Mesenchymal stem cell (in vitro differentiated cells and primary cell): ENCODE results near the gene KXD1.

Experiments used
- DNase-seq: peaks from one replicate; pipeline ENCODE4 v3.0.0-alpha.2; 2013
- H2AFZ ChIP-seq: one replicate; pipeline ENCODE4 v1.6.1; 2013; ENCODE audit warnings: low read depth, mild to moderate bottlenecking, control low read depth, inconsistent platforms, low read length, moderate library complexity
- H2AK5ac ChIP-seq: 2 replicates; pipeline ENCODE4 v1.6.1; 2013; ENCODE audit warnings: low read length, moderate library complexity, mild to moderate bottlenecking, inconsistent platforms; ENCODE audit not compliant: severe bottlenecking
- H2BK120ac ChIP-seq: one replicate; pipeline ENCODE4 v1.6.1; 2013; ENCODE audit warnings: low read depth, mild to moderate bottlenecking, inconsistent platforms, low read length, moderate library complexity
- H2BK12ac ChIP-seq, 2 experiments: one replicate each; pipeline ENCODE4 v1.6.1; 2013; ENCODE audit warnings: inconsistent platforms in 2 of 2, low read length in 2 of 2, mild to moderate bottlenecking in 2 of 2, moderate library complexity in 2 of 2, control low read depth in 1 of 2
- H2BK15ac ChIP-seq: one replicate; pipeline ENCODE4 v1.6.1; 2013; ENCODE audit warnings: mild to moderate bottlenecking, low read depth, inconsistent platforms; ENCODE audit not compliant: poor library complexity, severe bottlenecking
- H2BK5ac ChIP-seq: 2 replicates; pipeline ENCODE4 v1.6.1; 2013; ENCODE audit warnings: low read depth, mild to moderate bottlenecking, low read length, control low read depth, inconsistent platforms; ENCODE audit not compliant: poor library complexity, severe bottlenecking
- H3K14ac ChIP-seq, 2 experiments: one replicate each; pipeline ENCODE4 v1.6.1; 2013; ENCODE audit warnings: inconsistent platforms in 2 of 2, low read length in 2 of 2, control low read depth in 1 of 2, mild to moderate bottlenecking in 1 of 2, moderate library complexity in 1 of 2
- H3K18ac ChIP-seq, 2 experiments: one replicate each; pipeline ENCODE4 v1.6.1; 2013; ENCODE audit warnings: inconsistent platforms in 2 of 2, low read length in 2 of 2, control low read depth in 1 of 2, low read depth in 1 of 2, mild to moderate bottlenecking in 1 of 2
- H3K23ac ChIP-seq, 2 experiments: one replicate each; pipeline ENCODE4 v1.6.1; 2013; ENCODE audit warnings: inconsistent platforms in 2 of 2, low read length in 2 of 2, mild to moderate bottlenecking in 2 of 2, moderate library complexity in 2 of 2, control low read depth in 1 of 2
- H3K27ac ChIP-seq: 2 replicates; pipeline ENCODE4 v1.5.1; 2013; ENCODE audit warnings: mild to moderate bottlenecking, moderate library complexity, low read length, control low read depth, inconsistent platforms; ENCODE audit not compliant: poor library complexity, severe bottlenecking
- H3K27me3 ChIP-seq, 2 experiments: 2 replicates each; pipeline versions ENCODE4 v1.6.1 to v1.7.0; 2013; ENCODE audit warnings: low read length in 2 of 2, mild to moderate bottlenecking in 2 of 2, moderate library complexity in 2 of 2, control low read depth in 1 of 2, inconsistent platforms in 1 of 2; ENCODE audit not compliant: control insufficient read depth in 1 of 2, insufficient read depth in 1 of 2
- H3K36me3 ChIP-seq, 2 experiments: 2 replicates each; pipeline versions ENCODE4 v1.6.1 to v1.7.0; 2013; ENCODE audit warnings: low read length in 2 of 2, control low read depth in 1 of 2, inconsistent platforms in 1 of 2, low read depth in 1 of 2, mild to moderate bottlenecking in 1 of 2; ENCODE audit not compliant: insufficient read depth in 2 of 2, control insufficient read depth in 1 of 2
- H3K4ac ChIP-seq, 2 experiments: one replicate each; pipeline ENCODE4 v1.6.1; 2013; ENCODE audit warnings: inconsistent platforms in 2 of 2, low read length in 2 of 2, mild to moderate bottlenecking in 2 of 2, moderate library complexity in 2 of 2, control low read depth in 1 of 2, low read depth in 1 of 2
- H3K4me1 ChIP-seq: 2 replicates; pipeline ENCODE4 v1.6.1; 2013; ENCODE audit warnings: low read depth, low read length, control low read depth; ENCODE audit not compliant: control insufficient read depth, insufficient read depth
- H3K4me2 ChIP-seq: 2 replicates; pipeline ENCODE4 v1.6.1; 2013; ENCODE audit warnings: low read length, mild to moderate bottlenecking, inconsistent platforms; ENCODE audit not compliant: poor library complexity, severe bottlenecking
- H3K4me3 ChIP-seq, 2 experiments: 2 replicates each; pipeline versions ENCODE4 v1.5.1 to v1.7.0; 2013; ENCODE audit warnings: low read length in 2 of 2, mild to moderate bottlenecking in 2 of 2, control low read depth in 1 of 2, low read depth in 1 of 2; ENCODE audit not compliant: insufficient read depth in 1 of 2
- H3K79me1 ChIP-seq: replicated peaks from 2 replicates; pipeline ENCODE4 v1.6.1; 2013; ENCODE audit warnings: mild to moderate bottlenecking, control low read depth, low read length, inconsistent platforms; ENCODE audit not compliant: poor library complexity, severe bottlenecking
- H3K9ac ChIP-seq: 2 replicates; pipeline ENCODE4 v1.7.0; 2013; ENCODE audit warnings: mild to moderate bottlenecking, low read length, moderate library complexity
- H3K9me3 ChIP-seq: 2 replicates; pipeline ENCODE4 v1.7.0; 2013; ENCODE audit warnings: mild to moderate bottlenecking, low read length; ENCODE audit not compliant: control insufficient read depth
- H4K8ac ChIP-seq: one replicate; pipeline ENCODE4 v1.6.1; 2013; ENCODE audit warnings: inconsistent platforms, mild to moderate bottlenecking, low read length, moderate library complexity
- H4K91ac ChIP-seq: one replicate; pipeline ENCODE4 v1.6.1; 2013; ENCODE audit warnings: mild to moderate bottlenecking, low read length, inconsistent platforms
- WGBS: methylation state at CpG from one replicate; pipeline ENCODE4 v1.1.7; 2013; ENCODE audit warnings: mixed read lengths; 5-methylcytosine and 5-hydroxymethylcytosine counted together

KXD1 gene

GRCh38 chr19:18616023-18616422 is 58.4 kb downstream of the KXD1 start:
- Histone ChIP-seq H3K4ac (no peak overlapping the region), H4K8ac (no peak overlapping the region), H2AFZ (no peak overlapping the region), H2BK15ac (no peak overlapping the region), H2BK12ac (no peak overlapping the region), H3K79me1 (no peaks in the 10 kb centered on the region), H2AK5ac (no peak overlapping the region), H2BK5ac (no peak overlapping the region), H3K27ac (no peak overlapping the region), H3K14ac (no peak overlapping the region), H2BK120ac (no peak overlapping the region), H3K36me3 (no peaks in the 10 kb centered on the region), H3K9ac (no peak overlapping the region), H3K9me3 (peaks cover 5% of the 10 kb centered on the region), H3K4me2 (no peak overlapping the region), H3K23ac (no peak overlapping the region), H4K91ac (no peak overlapping the region), H3K27me3 (peaks cover 54 to 58% of the 10 kb centered on the region in 2 experiments), H3K4me3 (no peak overlapping the region), H3K18ac (no peak overlapping the region), H3K4me1 (peaks cover 26% of the 10 kb centered on the region)
- DNase-seq = no peak
- 60% methylated on average over 3 of the region's 3 CpGs for WGBS

- no peak for DNase-seq
- Histone ChIP-seq H3K4me1 (peaks cover 13% of the 10 kb centered on the region), H3K4me2 (no peak overlapping the region)
These were observed 59.9 kb downstream of the KXD1 start for GRCh38 chr19:18617562-18617961.

GRCh38 chr19:18618236-18618635 is 60.6 kb downstream of the KXD1 start:
- H3K14ac ChIP-seq = no peak overlapping the region
- H3K4me2 ChIP-seq = no peak overlapping the region
- peaks cover 34 to 46% of the 10 kb centered on the region in 2 experiments for H3K27me3 ChIP-seq
- H2BK15ac ChIP-seq = no peak overlapping the region
- WGBS = 95% methylated on average over 10 of the region's 13 CpGs
- H3K79me1 ChIP-seq = no peaks in the 10 kb centered on the region
- H3K9me3 ChIP-seq = peaks cover 5% of the 10 kb centered on the region
- no peak for DNase-seq
- no peak overlapping the region for H3K4ac ChIP-seq
- no peaks in the 10 kb centered on the region for H3K36me3 ChIP-seq
- no peak overlapping the region for H3K23ac ChIP-seq
- no peak overlapping the region for H2AK5ac ChIP-seq
- no peak overlapping the region for H3K27ac ChIP-seq
- H3K4me3 ChIP-seq = no peak overlapping the region
- no peak overlapping the region for H2BK12ac ChIP-seq
- H4K91ac ChIP-seq = no peak overlapping the region
- no peak overlapping the region for H2AFZ ChIP-seq
- H3K18ac ChIP-seq = no peak overlapping the region
- no peak overlapping the region for H4K8ac ChIP-seq
- H3K4me1 ChIP-seq = peaks cover 6% of the 10 kb centered on the region
- no peak overlapping the region for H2BK120ac ChIP-seq
- no peak overlapping the region for H3K9ac ChIP-seq
- no peak overlapping the region for H2BK5ac ChIP-seq

More at GRCh38 chr19:18617562-18617961, 59.9 kb downstream of the KXD1 start:
- H3K27me3 ChIP-seq = peaks cover 41 to 47% of the 10 kb centered on the region in 2 experiments
- H3K9me3 ChIP-seq = peaks cover 5% of the 10 kb centered on the region
- no peak overlapping the region for H4K8ac ChIP-seq
- no peak overlapping the region for H3K18ac ChIP-seq
- no peak overlapping the region for H2BK5ac ChIP-seq
- no peak overlapping the region for H3K4me3 ChIP-seq
- H3K4ac ChIP-seq = no peak overlapping the region
- H3K27ac ChIP-seq = no peak overlapping the region
- no peak overlapping the region for H3K23ac ChIP-seq
- H3K79me1 ChIP-seq = no peaks in the 10 kb centered on the region
- H2AFZ ChIP-seq = no peak overlapping the region
- no peak overlapping the region for H4K91ac ChIP-seq
- H3K9ac ChIP-seq = no peak overlapping the region
- H2AK5ac ChIP-seq = no peak overlapping the region
- no peak overlapping the region for H2BK12ac ChIP-seq
- no peak overlapping the region for H2BK120ac ChIP-seq
- no peak overlapping the region for H2BK15ac ChIP-seq
- no peak overlapping the region for H3K14ac ChIP-seq
- no peaks in the 10 kb centered on the region for H3K36me3 ChIP-seq
